Spleen (tissue), 7 donors: ENCODE measurements around the gene ZDHHC17.

Source experiments
- POLR2AphosphoS5 ChIP-seq, 3 donors: sonication (generic); formaldehyde crosslinking; IDR thresholded peaks; one replicate each; pipeline ENCODE4 v1.5.1; 2017; ENCODE audit warnings: antibody characterized with exemption in 3 of 3
- TF ChIP-seq, protein P1 (sequence below), 11 experiments: fragments of 200-600 bp in 7 of 11; fragments of 450-650 bp in 4 of 11; sonication (generic) in 4 of 11; IDR thresholded peaks in 8 of 11; conservative IDR thresholded peaks in 3 of 11; 1 replicate in 7 of 11; 2 replicates in 4 of 11; pipeline versions ENCODE4 v1.4.0 to v1.8.0; 2016 to 2021; ENCODE audit warnings: antibody characterized with exemption in 11 of 11, inconsistent platforms in 4 of 11, mild to moderate bottlenecking in 1 of 11
- donor health status: DM: no; HTN: no; CAD: no; lungs with moderate emphysema.
- donor health status: DM: no; HTN: no; CAD: no.
- donor health status: DM: no; HTN: no; CAD: no.

DNA sequence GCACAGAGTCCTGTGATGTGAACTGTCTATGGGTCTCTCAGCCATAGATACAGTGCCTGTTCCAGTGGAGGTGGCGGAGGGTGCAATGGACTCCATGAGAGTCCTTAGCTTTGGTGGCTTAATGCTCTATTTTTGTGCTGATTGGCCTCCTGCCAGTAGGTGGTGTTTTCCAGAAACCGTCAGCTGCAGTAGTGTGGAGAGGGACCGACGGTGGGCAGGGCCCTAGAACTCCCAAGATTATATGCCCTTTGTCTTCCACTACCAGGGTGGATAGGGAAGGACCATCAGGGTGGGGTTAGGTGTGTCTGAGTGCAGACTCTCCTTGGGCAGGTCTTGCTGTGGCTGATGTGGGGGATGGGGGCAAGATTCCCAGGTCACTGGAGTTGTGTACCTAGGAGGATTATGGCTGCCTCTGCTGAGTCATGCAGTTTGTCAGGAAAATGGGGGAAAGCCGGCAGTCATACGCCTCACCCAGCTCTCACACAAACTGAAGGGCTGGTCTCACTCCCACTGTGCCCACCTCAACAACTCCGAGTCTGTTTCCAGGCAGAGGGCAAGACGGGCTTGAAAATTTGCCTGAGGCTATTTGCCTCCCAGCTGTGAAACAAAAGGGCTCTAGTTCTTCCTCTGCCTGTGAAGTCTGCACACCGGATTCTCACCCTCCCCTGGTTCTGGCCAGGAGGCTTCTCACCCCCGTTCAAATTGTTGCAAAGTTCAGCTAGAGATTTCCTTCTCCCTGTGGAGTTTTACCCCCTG, 24.9 kb upstream of the ZDHHC17 start:
- TF ChIP-seq, protein P1, sequence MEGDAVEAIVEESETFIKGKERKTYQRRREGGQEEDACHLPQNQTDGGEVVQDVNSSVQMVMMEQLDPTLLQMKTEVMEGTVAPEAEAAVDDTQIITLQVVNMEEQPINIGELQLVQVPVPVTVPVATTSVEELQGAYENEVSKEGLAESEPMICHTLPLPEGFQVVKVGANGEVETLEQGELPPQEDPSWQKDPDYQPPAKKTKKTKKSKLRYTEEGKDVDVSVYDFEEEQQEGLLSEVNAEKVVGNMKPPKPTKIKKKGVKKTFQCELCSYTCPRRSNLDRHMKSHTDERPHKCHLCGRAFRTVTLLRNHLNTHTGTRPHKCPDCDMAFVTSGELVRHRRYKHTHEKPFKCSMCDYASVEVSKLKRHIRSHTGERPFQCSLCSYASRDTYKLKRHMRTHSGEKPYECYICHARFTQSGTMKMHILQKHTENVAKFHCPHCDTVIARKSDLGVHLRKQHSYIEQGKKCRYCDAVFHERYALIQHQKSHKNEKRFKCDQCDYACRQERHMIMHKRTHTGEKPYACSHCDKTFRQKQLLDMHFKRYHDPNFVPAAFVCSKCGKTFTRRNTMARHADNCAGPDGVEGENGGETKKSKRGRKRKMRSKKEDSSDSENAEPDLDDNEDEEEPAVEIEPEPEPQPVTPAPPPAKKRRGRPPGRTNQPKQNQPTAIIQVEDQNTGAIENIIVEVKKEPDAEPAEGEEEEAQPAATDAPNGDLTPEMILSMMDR (IDR thresholded peaks at IDR 0.05 in 8 of 11, conservative IDR thresholded peaks at IDR 0.05 in 3 of 11) = no peak
- no peak for TF ChIP-seq POLR2AphosphoS5 (IDR thresholded peaks at IDR 0.05)
